HepG2 (cell line): ENCODE measurements around the gene KCNT1.

Source experiments
- BRF2 ChIP-seq: sonication (generic); formaldehyde crosslinking; IDR thresholded peaks from 2 replicates; pipeline ENCODE4 v1.8.1; 2022; ENCODE audit warnings: mild to moderate bottlenecking, missing genetic modification reagents
- RFX5 ChIP-seq: IDR thresholded peaks from 2 replicates; pipeline ENCODE4 v1.6.1; 2011; ENCODE audit warnings: low read depth, low read length, improper control_type of control experiment
- RXRA ChIP-seq: sonication (generic); formaldehyde crosslinking; IDR thresholded peaks from 2 replicates; pipeline ENCODE4 v1.5.1; 2020; ENCODE audit warnings: missing genetic modification reagents
- ZBTB46 ChIP-seq: sonication (generic); formaldehyde crosslinking; IDR thresholded peaks from 2 replicates; pipeline ENCODE4 v1.4.0; 2020; ENCODE audit warnings: mild to moderate bottlenecking, missing genetic modification reagents, borderline replicate concordance
- ZNF224 ChIP-seq: sonication (generic); formaldehyde crosslinking; IDR thresholded peaks from 2 replicates; pipeline ENCODE4 v1.5.0; 2020; ENCODE audit warnings: mild to moderate bottlenecking, missing genetic modification reagents
- ZNF260 ChIP-seq: sonication (generic); formaldehyde crosslinking; IDR thresholded peaks from 2 replicates; pipeline ENCODE4 v1.4.0; 2020; ENCODE audit warnings: missing genetic modification reagents, low read depth, mild to moderate bottlenecking, borderline replicate concordance
- ZNF333 ChIP-seq: sonication (generic); formaldehyde crosslinking; IDR thresholded peaks from 2 replicates; pipeline ENCODE4 v1.4.0; 2020; ENCODE audit warnings: mild to moderate bottlenecking, missing genetic modification reagents, borderline replicate concordance

- TF ChIP-seq ZBTB46 (CRISPR knock-in tag) (no peak), BRF2 (CRISPR knock-in tag) (no peak), RFX5 (no peak), ZNF333 (no peak), RXRA (CRISPR knock-in tag) (no peak), ZNF224 (CRISPR knock-in tag) (no peak), ZNF260 (CRISPR knock-in tag) (no peak)
Observed at GRCh38 chr9:135745189-135745588, 43.2 kb downstream of the KCNT1 start.
